Stimulated activated CD8-positive, alpha-beta memory T cell treated with anti-CD3 and anti-CD28 coated beads, Interleukin-4, amount 100 ng/mL, for 1 hour (primary cell): ENCODE results near the gene TMEM242.

Experiments
- DNase-seq, 2 donors: peaks; one replicate each; pipeline ENCODE4 v3.0.0-alpha.2; 2020; ENCODE audit warnings: low read depth in 2 of 2, low spot score in 1 of 2

The TMEM242 gene

GRCh38 chr6:157272372-157272771 is 50.9 kb downstream of the TMEM242 start:
- DNase-seq, result no peak

DNA sequence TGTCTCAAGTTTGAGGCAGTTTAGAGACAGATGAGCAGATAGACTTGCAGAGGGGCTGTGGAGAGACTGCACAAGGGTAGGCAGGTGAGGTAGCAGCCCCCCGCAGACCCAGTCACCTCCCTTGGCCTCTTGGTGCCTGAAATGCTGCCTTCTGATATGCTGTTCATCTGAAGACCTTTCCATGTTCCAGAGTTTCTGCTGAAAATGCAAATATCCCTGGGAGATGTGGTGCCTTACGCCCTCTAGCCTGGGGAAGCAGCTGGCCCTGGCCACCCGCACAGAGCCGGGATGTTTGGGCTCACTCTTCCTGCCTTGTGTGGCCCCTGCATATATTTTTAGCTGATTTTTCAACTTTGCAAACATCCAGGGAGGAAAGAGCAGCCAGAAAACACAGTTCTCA is 51.4 kb downstream of the TMEM242 start:
- no peak for DNase-seq

GRCh38 chr6:157271441-157271840 is 51.9 kb downstream of the TMEM242 start:
- DNase-seq, result no peak

- no peak for DNase-seq
Measured at GRCh38 chr6:157270916-157271315, 52.4 kb downstream of the TMEM242 start.

DNA sequence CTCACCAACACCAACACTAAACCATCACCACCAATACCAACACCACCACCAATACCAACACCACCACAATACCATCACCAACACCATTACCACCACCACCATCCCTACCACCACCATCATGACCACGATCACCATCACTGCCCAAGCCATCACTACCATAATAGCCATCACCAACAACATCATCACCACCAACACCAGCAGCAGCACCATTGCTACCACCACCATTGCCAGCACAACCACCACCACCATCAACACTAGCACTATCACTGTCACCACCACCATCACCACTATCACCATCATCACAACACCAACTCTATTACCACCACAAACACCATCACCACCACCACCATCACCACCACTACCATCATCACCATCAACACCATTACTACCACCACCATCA is 53.0 kb downstream of the TMEM242 start:
- DNase-seq, result no peak

GRCh38 chr6:157269261-157269794 is 54.0 kb downstream of the TMEM242 start:
- no peak for DNase-seq

- DNase-seq, result no peak
Measured at GRCh38 chr6:157268835-157269234, 54.5 kb downstream of the TMEM242 start.

DNA sequence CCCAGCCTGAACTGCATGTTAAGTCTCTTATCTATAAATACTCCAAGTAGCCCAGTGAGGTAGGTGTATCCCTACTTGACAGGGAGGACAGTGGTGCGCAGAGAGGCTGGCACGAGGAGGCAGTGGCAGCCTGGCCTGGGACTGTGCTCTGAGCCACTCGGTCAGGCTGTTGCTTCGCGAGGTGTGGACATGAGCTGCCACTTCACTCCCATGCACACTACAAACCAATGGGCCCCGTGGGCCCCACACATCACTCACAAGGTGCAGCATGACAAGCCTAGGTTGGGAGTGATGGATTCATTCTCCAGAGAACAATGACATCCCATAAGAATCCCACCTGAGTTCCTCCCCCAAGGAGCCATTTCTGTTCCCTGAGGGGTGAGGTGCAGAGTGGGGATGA is 54.9 kb downstream of the TMEM242 start:
- no peak for DNase-seq

DNA sequence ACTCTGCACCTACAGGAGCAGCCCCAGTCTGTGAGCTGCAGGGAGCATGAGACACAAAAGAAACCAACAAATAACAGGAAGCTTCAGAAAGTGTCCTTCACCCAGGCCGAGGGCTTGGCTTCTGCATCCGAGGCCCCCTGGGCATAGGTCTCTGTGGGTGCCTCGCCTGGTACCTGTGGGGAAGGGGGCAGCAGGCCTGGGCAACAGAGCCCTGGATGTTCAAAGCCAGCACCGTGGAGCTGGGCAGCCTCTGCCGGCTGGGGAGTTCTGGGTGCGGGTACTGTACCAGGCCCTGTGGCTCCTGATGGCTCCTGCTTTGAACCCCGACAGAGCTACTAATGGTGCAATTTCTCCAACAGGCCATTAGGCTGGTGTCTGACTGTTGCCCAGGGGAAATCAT is 55.7 kb downstream of the TMEM242 start:
- DNase-seq, result no peak

GRCh38 chr6:157267109-157267611 is 56.2 kb downstream of the TMEM242 start:
- DNase-seq, result no peak

GRCh38 chr6:157266274-157267101 is 56.8 kb downstream of the TMEM242 start:
- DNase-seq, result no peak

- no peak for DNase-seq
Measured at GRCh38 chr6:157265635-157266034, 57.7 kb downstream of the TMEM242 start.

DNA sequence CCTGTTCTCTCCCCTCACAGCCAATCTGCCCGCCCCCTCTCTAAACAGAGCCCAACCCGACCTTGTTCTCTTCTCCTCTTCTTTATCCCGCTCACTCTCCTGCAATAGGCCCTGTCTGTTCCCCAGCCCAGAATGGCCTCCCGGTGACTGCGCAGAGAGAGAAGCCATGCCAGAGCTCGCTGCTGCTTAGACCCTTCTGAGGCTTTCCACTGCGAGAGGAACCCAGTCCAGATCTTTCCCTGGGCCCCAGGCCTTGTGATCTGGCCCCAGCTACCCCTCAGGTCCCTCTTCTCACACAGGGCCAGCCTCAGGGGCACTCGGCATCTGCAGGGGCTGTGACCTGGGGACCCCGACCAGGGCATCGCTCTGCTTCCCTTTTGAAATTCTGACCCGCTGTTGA is 58.1 kb downstream of the TMEM242 start:
- no peak for DNase-seq

GRCh38 chr6:157264701-157265100 is 58.6 kb downstream of the TMEM242 start:
- no peak for DNase-seq

DNA sequence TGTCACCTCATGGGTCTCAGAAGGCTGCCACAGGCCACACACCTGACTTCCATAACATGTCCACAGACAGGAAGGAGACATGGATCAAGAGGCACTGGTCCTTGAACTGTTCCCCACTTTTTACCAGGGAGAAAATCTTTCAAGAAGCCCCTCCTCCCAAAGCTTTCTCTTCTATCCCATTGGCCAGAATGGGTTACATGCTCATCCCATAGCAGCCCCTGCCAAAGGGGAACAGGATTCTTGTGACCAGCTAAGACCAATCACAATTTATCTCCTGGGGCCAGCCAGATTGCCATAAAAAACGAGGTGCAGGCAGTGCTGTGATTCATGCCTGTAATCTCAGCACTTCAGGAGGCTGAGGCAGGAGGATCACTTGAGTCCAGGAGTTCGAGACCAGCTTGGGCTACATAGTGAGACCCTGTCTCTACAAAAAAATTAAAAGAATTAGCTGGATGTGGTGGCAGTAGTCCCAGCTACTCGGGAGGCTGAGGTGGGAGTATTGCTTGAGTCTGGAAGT is 59.4 kb downstream of the TMEM242 start:
- no peak for DNase-seq

- no peak for DNase-seq
Measured at GRCh38 chr6:157263146-157263545, 60.2 kb downstream of the TMEM242 start.

- DNase-seq, result no peak
Measured at GRCh38 chr6:157261606-157262005, 61.7 kb downstream of the TMEM242 start.

GRCh38 chr6:157260735-157261410 is 62.4 kb downstream of the TMEM242 start:
- no peak for DNase-seq

GRCh38 chr6:157259443-157259842 is 63.9 kb downstream of the TMEM242 start:
- no peak for DNase-seq

DNA sequence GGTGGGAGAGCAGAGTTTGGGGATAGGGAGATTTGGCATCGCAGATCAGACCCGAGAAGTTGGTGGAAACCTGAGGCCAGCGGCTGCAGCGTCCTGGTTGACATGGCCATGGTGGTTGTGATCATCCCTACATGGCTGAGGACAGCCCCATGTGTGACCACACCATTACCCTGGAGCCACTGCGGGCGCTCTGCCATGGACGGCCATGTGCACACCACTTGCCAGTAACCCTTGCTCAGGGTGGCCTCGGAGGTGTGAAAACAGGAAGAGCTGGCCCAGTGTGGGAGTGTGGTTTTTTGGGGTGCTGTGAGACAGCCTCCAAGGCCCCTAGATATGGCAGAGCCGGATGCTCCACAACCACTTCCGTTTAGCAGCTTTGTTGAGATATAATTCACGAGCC is 64.4 kb downstream of the TMEM242 start:
- no peak for DNase-seq

DNA sequence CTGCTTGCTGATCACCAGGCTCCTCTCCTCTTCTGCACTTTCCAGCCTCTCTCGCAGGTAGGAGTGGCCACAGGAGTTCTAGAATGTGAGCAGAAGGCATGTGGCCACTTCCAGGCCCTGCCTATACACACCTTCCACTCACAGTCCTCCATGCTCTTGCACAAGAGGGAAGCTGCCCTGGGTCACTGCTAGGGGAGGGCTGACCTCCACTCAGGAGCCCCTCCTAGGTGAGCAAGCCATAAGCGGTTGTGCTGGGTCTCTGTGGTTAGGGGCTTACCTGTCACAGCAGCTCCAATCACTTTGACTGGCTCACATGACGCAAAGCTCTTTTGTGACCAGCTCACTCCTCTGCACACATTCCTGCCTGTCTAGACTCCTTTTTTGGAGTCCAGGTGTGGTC is 68.2 kb downstream of the TMEM242 start:
- DNase-seq, result no peak

DNA sequence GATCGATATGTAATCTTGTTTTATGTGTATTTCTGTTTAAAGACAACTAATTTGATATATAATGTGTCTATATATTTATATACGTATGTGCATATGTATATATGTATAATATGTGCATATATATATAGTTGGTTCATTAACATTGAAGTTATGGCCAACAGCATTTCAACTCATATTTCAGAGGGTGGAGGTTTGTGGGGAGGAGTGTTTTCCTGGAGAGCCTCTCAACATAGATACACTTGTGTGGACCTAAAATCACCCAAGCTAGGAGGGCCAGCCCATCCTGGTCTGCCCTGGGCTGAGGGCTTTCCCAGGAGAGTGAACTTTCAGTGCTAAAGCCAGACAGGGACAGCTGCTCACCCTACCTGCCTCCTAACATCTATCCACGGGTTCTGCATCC is 68.8 kb downstream of the TMEM242 start:
- no peak for DNase-seq
